GM13976 (cell line): Measurements from ENCODE around the gene COQ10A.
A peak's percentile ranks its signal among the peaks of the same experiment; 100 is the strongest.

Source experiments
- DNase-seq: peaks from one replicate; pipeline ENCODE4 v3.0.0; 2012; ENCODE audit warnings: low spot score
- CTCF ChIP-seq: IDR thresholded peaks from 2 replicates; pipeline ENCODE4 v1.5.1; 2012; ENCODE audit warnings: borderline replicate concordance, mild to moderate bottlenecking; ENCODE audit not compliant: insufficient read depth; ENCODE audit errors: extremely low read depth, missing control alignments, control extremely low read depth
- in situ Hi-C: fragments of 300-500 bp; cut with MboI; formaldehyde crosslinking; loops from one replicate; pipeline ENCODE4 v1.12.0; 2022; ENCODE audit warnings: low sequenced_read_pairs, mixed read lengths, inconsistent platforms; ENCODE audit not compliant: unreplicated experiment

COQ10A gene

DNA sequence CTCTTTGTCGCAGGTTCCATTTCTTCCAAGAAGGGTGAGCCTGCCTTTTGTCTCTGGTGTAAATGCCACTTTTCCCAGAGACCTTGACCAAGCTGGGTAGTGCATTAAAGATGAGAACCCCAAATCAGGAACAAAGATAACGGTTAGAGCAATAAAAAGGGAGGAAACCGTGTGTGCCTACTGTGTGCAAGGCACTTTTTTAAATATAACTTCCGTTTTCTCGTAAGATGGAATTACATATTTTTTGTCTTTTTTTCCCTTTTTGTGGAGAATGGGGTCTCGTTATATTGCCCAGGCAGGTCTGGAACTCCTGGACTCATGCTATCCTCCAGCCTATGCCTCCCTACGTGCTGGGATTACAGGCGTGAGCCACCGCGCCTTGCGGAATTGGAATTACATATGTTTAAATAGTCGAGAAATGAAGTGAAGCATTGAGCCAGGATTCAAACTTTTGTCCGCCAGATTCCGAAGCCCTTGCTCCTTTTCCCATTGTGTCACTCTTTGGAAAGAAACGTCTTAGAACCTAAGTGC, 43.1 kb upstream of the COQ10A start:
- TF ChIP-seq CTCF = no peak
- in situ Hi-C loops = loop anchor here (25.0 kb wide), 1 partner anchor 239 kb away; the partner anchor contains the start of genes MIP and SPRYD4
- no peak for DNase-seq

DNA sequence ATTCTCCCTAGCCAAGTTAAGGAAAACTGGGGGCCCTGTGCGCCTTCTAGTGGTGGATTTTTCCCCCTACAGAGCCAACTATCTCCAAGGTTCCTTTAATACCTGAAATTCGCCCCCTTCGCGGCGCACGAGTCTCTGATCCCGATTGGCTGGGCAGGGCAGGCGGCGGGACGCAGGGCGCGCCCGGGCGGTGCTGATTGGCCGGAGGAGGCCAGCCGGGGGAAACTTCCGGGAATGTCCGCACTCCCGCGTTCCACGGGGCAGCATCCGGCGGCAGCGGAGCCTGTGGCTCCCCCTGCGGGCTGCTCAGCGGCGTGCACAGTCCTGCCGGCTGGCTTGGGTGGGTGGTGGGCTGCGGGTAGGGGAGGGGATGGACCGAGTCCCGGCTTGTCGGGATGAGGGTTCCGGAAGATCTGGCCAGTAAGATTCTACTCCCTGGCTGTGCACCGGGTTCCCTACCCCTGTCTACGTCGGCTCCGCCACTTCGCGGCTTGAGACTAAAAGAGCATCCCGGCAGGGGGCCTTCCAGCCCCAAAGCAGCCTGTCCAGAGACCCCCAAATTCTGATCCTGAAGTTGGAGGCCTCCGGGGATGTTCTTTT, 42.5 kb upstream of the COQ10A start, which contains the start of gene NABP2:
TSS of gene NABP2 (plus strand) at position 241 of the 600 bp plus-strand sequence. CDS start 515 bp downstream, outside the sequence.
- in situ Hi-C loops = loop anchor here (25.0 kb wide), 1 partner anchor 238 kb away; the partner anchor contains the start of genes MIP and SPRYD4
- peak; percentile 99 for DNase-seq
- TF ChIP-seq CTCF = peak; percentile 98

- no peak for TF ChIP-seq CTCF
- in situ Hi-C loops = loop anchor here (25.0 kb wide), 1 partner anchor 237 kb away; the partner anchor contains the start of genes MIP and SPRYD4
- DNase-seq = peak; percentile 23
Measured at GRCh38 chr12:56224954-56225353, 41.8 kb upstream of the COQ10A start.

- TF ChIP-seq CTCF = no peak
- no peak for DNase-seq
- in situ Hi-C loops = no loop called here
Measured at GRCh38 chr12:56229082-56229481, 37.7 kb upstream of the COQ10A start.

GRCh38 chr12:56229916-56230431, 36.8 kb upstream of the COQ10A start, which contains the start of gene SLC39A5:
SLC39A5 (plus strand) TSS chr12:56230051; CDS start chr12:56231275, 1,224 bp downstream.
- in situ Hi-C loops = no loop called here
- peak; percentile 24 for DNase-seq

More at GRCh38 chr12:56229916-56230431, 36.8 kb upstream of the COQ10A start, which contains the start of gene SLC39A5:
- no peak for TF ChIP-seq CTCF
